ENCODE measurements around the gene HOXD9. TPM values are rescaled to one million over a fixed set of nuclear protein-coding genes. Genes with fewer than 3 reads are reported as not detected.

Gene HOXD9
- total and polyA plus RNA-seq, 7 donors, result 0.46 to 27.1 (median 10.6) TPM

DNA sequence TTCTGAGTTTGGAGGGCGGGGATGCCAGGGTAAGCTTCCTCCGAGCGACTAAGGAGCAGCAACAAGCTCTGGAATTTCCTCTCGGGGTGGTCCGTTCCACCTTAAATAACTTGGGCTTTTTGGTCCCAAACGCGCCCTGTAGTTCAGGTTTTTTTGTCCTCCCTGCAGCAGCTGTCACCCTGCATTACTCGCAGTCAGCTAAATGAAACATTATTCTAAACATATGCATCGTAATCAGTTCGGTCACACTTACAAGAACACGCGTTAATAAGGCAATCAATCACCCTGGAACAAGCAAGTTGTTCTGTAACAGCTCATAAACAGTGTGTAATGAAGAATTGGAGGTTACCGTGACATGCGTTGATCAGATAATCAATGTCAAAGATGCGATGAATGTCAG, 47.0 kb upstream of the HOXD9 start:
- Histone ChIP-seq H3K27ac (no peak overlapping the region), H3K4me1 (peaks cover 0 to 15% (median 10%) of the 10 kb centered on the region in 4 donors), H3K4me3 (peak overlapping the region in 3 of 4 donors; percentile 15 to 34 (median 28)), H3K9me3 (no peaks in the 10 kb centered on the region), H3K27me3 (peaks cover 20 to 98% (median 32%) of the 10 kb centered on the region in 3 donors), H3K36me3 (no peaks in the 10 kb centered on the region)
- 12% methylated on average over 15 of the region's 15 CpGs for WGBS, 2 donors
- intact Hi-C loops (cut with DNase I), result loop anchor here (5.0 kb wide), 2 partner anchors 133 to 218 kb away; no protein-coding TSS in a partner anchor
- TF ChIP-seq, protein P1, sequence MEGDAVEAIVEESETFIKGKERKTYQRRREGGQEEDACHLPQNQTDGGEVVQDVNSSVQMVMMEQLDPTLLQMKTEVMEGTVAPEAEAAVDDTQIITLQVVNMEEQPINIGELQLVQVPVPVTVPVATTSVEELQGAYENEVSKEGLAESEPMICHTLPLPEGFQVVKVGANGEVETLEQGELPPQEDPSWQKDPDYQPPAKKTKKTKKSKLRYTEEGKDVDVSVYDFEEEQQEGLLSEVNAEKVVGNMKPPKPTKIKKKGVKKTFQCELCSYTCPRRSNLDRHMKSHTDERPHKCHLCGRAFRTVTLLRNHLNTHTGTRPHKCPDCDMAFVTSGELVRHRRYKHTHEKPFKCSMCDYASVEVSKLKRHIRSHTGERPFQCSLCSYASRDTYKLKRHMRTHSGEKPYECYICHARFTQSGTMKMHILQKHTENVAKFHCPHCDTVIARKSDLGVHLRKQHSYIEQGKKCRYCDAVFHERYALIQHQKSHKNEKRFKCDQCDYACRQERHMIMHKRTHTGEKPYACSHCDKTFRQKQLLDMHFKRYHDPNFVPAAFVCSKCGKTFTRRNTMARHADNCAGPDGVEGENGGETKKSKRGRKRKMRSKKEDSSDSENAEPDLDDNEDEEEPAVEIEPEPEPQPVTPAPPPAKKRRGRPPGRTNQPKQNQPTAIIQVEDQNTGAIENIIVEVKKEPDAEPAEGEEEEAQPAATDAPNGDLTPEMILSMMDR (IDR thresholded peaks at IDR 0.05), result no peak
- TF ChIP-seq POLR2AphosphoS5 (IDR thresholded peaks at IDR 0.05) (peak in 2 of 4 donors; percentile 21 to 28), EP300 (IDR thresholded peaks at IDR 0.05) (no peak)
- no peak for DNase-seq

DNA sequence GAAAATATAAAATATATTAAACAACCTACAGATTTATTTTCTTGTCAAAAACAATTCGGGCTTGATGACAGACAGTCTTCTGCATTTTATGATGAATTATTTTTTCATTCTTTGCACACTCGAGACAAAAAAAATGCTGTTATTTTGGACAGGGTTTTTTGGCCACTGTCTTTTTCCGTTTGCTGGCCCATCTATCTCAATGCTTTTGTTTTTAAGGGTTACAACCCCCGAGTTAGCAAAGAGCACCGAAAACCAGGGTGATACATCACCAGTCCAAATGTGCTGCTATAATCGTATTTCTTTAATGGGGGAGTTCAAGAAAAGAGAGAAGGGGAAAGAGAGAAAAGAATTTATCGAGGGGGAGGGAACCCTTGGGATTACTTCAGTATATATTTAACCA, 46.5 kb upstream of the HOXD9 start:
- no peaks in the 10 kb centered on the region for H3K36me3 ChIP-seq
- H3K27me3 ChIP-seq, result peaks cover 25 to 98% (median 38%) of the 10 kb centered on the region in 3 donors
- TF ChIP-seq, protein P1 (IDR thresholded peaks at IDR 0.05), result no peak
- no peak for TF ChIP-seq EP300 (IDR thresholded peaks at IDR 0.05)
- TF ChIP-seq POLR2A (IDR thresholded peaks at IDR 0.05), result no peak
- TF ChIP-seq POLR2AphosphoS5 (IDR thresholded peaks at IDR 0.05), result no peak
- peak overlapping the region in 3 of 4 donors; percentile 15 to 34 (median 28) for H3K4me3 ChIP-seq
- no peaks in the 10 kb centered on the region for H3K9me3 ChIP-seq
- H3K27ac ChIP-seq, result no peak overlapping the region
- intact Hi-C loops (cut with DNase I), result loop anchor here (5.0 kb wide), 2 partner anchors 134 to 219 kb away; no protein-coding TSS in a partner anchor
- H3K4me1 ChIP-seq, result peaks cover 0 to 21% (median 14%) of the 10 kb centered on the region in 4 donors
- WGBS, 2 donors, result 13 to 21% methylated on average over 7 of the region's 7 CpGs
- no peak for DNase-seq

DNA sequence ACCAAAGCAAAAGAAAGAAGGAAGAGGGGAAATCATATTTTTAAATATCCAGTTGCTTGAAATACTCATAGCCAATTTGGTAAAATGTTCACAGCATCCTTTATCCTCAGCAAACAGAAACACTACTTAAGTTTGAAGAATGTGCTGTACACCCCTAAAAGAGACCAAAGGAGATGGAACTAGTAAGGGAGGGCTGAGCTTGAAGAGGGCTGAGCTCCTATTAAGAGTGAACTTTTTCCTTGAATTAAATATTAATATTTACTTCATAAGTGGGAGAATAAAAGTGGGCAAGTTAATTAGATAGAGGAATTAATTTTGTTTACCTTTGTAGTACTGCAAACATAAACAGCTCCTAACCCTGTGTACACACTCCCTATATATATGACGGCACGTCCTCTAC, 45.7 kb upstream of the HOXD9 start:
- Histone ChIP-seq H3K9me3 (no peaks in the 10 kb centered on the region), H3K4me1 (peaks cover 0 to 24% (median 14%) of the 10 kb centered on the region in 4 donors), H3K27ac (no peak overlapping the region), H3K36me3 (no peaks in the 10 kb centered on the region), H3K27me3 (peaks cover 33 to 98% (median 39%) of the 10 kb centered on the region in 3 donors), H3K4me3 (no peak overlapping the region)
- WGBS, 2 donors, result 21 to 33% methylated on average over 2 of the region's 2 CpGs
- intact Hi-C loops (cut with DNase I), result loop anchor here (5.0 kb wide), 2 partner anchors 134 to 219 kb away; no protein-coding TSS in a partner anchor
- no peak for DNase-seq
- TF ChIP-seq, protein P1 (IDR thresholded peaks at IDR 0.05), result no peak
- no peak for TF ChIP-seq POLR2AphosphoS5 (IDR thresholded peaks at IDR 0.05)
- no peak for TF ChIP-seq POLR2A (IDR thresholded peaks at IDR 0.05)
- TF ChIP-seq EP300 (IDR thresholded peaks at IDR 0.05), result no peak

DNA sequence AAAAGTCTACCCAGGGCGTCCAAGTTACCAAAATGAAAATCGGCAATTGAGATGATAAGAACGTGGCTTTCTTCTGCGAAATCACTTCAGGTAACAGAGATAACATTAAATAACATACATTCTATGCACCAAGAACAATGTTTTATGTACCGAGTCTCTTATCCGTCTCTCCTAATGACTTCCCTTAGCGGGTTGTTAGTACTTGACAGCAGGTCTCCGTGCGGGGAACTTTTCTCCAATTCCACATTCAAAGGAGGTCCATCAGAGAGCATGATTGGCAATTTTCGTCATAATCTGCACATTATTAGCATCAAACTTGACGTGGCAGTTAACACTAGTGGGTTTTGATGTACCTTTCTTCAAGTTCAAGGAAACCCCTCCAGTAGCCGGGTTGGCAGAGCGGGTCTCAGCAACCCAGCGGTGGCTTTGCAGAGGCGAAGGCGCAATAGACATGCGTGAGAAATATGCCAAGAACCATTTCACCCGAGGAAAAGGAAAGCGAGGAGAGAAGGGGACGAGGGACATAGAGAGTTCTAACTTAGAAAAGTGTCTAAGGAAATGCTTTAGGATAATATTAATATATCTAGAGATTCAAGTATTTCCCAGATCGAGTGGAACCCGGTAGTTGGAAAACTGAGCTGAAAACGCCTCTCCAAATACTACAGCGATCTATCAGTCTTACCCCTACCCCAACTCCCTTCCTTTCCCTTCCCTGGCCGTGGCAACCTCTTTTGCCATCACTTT, 43.8 kb upstream of the HOXD9 start:
- intact Hi-C loops (cut with DNase I), result loop anchor here (5.0 kb wide), 2 partner anchors 136 to 221 kb away; no protein-coding TSS in a partner anchor
- H3K27me3 ChIP-seq, result peaks cover 51 to 98% (median 52%) of the 10 kb centered on the region in 3 donors

DNA sequence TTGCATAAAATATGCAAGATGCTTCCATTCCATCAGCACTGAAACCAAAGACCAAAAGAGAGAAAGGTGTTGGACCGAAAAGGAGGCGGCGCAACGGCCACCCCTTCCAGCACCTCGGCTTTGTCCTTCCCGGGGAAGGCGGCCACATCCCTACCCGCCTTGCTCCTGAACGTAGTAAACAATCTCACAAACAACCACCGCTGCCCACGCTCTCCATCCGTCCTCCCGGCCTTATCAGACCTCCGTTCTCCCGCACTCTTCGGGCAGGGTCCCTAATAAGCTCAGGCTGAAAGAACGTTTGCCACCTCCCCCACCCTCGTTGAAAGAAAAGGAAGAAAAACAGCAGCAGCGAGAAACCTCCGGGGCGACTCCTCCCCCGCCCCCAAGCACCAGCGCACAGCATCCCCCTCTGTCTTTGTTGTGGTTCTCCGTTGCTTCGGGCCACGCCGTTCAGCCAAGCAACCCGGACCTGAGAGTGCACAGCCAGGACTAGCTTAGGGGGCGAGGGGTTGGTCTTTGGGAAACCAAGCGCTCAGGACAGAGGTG, 43.2 kb upstream of the HOXD9 start:
- no peak for TF ChIP-seq POLR2A (IDR thresholded peaks at IDR 0.05)
- Histone ChIP-seq H3K4me1 (peaks cover 0 to 34% (median 17%) of the 10 kb centered on the region in 4 donors), H3K9me3 (peaks cover 0 to 8% (median 0%) of the 10 kb centered on the region in 4 donors), H3K4me3 (peak overlapping the region; percentile 26 to 54 (median 50)), H3K27me3 (peaks cover 49 to 98% (median 55%) of the 10 kb centered on the region in 3 donors), H3K36me3 (no peaks in the 10 kb centered on the region), H3K27ac (peak overlapping the region in 3 of 4 donors; percentile 92 to 96 (median 94))
- no peak for DNase-seq
- WGBS, 2 donors, result 6 to 7% methylated on average over 30 of the region's 30 CpGs
- intact Hi-C loops (cut with DNase I), result loop anchor here (5.0 kb wide), 2 partner anchors 137 to 222 kb away; no protein-coding TSS in a partner anchor

More for the DNA sequence above, 43.8 kb upstream of the HOXD9 start:
- Histone ChIP-seq H3K9me3 (peaks cover 0 to 8% (median 0%) of the 10 kb centered on the region in 4 donors), H3K4me3 (peak overlapping the region; percentile 26 to 54 (median 50)), H3K36me3 (no peaks in the 10 kb centered on the region), H3K27ac (peak overlapping the region in 3 of 4 donors; percentile 92 to 96 (median 94)), H3K4me1 (peaks cover 0 to 34% (median 17%) of the 10 kb centered on the region in 4 donors)
- TF ChIP-seq POLR2A (IDR thresholded peaks at IDR 0.05), result no peak
- TF ChIP-seq POLR2AphosphoS5 (IDR thresholded peaks at IDR 0.05), result peak in 1 of 4 donors; percentile 5
- DNase-seq, result no peak
- WGBS, 2 donors, result 12 to 13% methylated on average over 25 of the region's 25 CpGs
